Neutrophil (primary cell): ENCODE data around the gene XRCC4.

ENCODE experiments used
- H3K27ac ChIP-seq: fragments of 200-600 bp; sonication (generic); 2 replicates; pipeline ENCODE4 v1.5.1; 2016; ENCODE audit warnings: mild to moderate bottlenecking, moderate library complexity
- H3K27me3 ChIP-seq: fragments of 200-600 bp; sonication (generic); 2 replicates; pipeline ENCODE4 v1.6.0; 2016; ENCODE audit warnings: mild to moderate bottlenecking
- H3K36me3 ChIP-seq: fragments of 200-600 bp; sonication (generic); 2 replicates; pipeline ENCODE4 v1.5.1; 2017
- H3K4me1 ChIP-seq, 2 experiments: fragments of 200-600 bp in 1 of 2; sonication (generic) in 1 of 2; 1 replicate in 1 of 2; 2 replicates in 1 of 2; pipeline versions ENCODE4 v1.5.1 to v1.6.1; 2013 to 2016; ENCODE audit warnings: low read depth in 1 of 2, low read length in 1 of 2, mild to moderate bottlenecking in 1 of 2, moderate library complexity in 1 of 2; ENCODE audit not compliant: control insufficient read depth in 1 of 2, insufficient read depth in 1 of 2
- H3K4me3 ChIP-seq, 2 experiments: fragments of 200-600 bp in 1 of 2; sonication (generic) in 1 of 2; 1 replicate in 1 of 2; 2 replicates in 1 of 2; pipeline ENCODE4 v1.5.1; 2013 to 2016; ENCODE audit warnings: low read depth in 1 of 2, low read length in 1 of 2, mild to moderate bottlenecking in 1 of 2, moderate library complexity in 1 of 2
- H3K9me3 ChIP-seq: fragments of 200-600 bp; sonication (generic); 2 replicates; pipeline ENCODE4 v1.5.1; 2016
- TF ChIP-seq, protein P1 (sequence below): fragments of 200-600 bp; sonication (generic); IDR thresholded peaks from 2 replicates; pipeline ENCODE4 v1.5.1; 2016; ENCODE audit warnings: antibody characterized with exemption

XRCC4 gene

DNA sequence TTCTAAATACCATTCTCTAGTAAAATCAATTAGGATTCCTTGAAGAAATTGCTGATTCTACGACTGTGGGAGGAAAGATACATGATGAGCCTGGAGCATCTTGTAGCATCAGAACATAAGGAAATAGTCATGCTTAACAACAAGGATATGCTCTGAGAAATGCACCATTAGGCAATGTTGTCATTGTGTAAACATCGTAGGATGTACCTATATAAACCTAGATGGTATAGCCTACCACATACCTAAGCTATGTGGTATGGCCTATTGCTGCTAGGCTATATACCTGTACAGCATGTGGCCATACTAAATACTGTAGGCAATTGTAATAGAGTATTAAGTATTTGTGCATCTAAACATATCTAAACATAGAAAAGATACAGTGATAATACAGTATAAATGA, 316.8 kb downstream of the XRCC4 start:
- Histone ChIP-seq H3K27ac (no peak overlapping the region), H3K4me3 (no peak overlapping the region), H3K9me3 (no peaks in the 10 kb centered on the region), H3K4me1 (no peaks in the 10 kb centered on the region), H3K27me3 (peaks cover 4% of the 10 kb centered on the region), H3K36me3 (no peaks in the 10 kb centered on the region)
- TF ChIP-seq, protein P1, sequence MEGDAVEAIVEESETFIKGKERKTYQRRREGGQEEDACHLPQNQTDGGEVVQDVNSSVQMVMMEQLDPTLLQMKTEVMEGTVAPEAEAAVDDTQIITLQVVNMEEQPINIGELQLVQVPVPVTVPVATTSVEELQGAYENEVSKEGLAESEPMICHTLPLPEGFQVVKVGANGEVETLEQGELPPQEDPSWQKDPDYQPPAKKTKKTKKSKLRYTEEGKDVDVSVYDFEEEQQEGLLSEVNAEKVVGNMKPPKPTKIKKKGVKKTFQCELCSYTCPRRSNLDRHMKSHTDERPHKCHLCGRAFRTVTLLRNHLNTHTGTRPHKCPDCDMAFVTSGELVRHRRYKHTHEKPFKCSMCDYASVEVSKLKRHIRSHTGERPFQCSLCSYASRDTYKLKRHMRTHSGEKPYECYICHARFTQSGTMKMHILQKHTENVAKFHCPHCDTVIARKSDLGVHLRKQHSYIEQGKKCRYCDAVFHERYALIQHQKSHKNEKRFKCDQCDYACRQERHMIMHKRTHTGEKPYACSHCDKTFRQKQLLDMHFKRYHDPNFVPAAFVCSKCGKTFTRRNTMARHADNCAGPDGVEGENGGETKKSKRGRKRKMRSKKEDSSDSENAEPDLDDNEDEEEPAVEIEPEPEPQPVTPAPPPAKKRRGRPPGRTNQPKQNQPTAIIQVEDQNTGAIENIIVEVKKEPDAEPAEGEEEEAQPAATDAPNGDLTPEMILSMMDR = no peak

DNA sequence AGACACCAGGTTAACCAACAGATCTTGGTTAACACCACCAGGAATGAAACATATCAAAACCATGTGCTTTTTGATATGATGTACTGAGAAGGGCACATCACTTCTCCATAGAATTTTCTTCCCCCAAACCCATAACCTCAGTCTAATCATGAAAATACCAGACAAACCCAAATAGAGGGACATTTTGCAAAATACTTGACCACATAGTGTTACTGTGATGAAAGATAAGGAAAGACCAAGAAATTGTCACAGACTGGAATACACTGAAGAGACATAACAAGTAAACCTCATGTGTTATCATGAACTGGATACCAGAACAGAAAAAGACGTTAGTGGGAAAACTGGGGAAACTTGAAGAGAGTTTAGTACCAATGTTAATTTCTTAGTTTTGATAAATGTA, 319.3 kb downstream of the XRCC4 start:
- Histone ChIP-seq H3K27me3 (peaks cover 21% of the 10 kb centered on the region), H3K27ac (no peak overlapping the region), H3K9me3 (no peaks in the 10 kb centered on the region)

DNA sequence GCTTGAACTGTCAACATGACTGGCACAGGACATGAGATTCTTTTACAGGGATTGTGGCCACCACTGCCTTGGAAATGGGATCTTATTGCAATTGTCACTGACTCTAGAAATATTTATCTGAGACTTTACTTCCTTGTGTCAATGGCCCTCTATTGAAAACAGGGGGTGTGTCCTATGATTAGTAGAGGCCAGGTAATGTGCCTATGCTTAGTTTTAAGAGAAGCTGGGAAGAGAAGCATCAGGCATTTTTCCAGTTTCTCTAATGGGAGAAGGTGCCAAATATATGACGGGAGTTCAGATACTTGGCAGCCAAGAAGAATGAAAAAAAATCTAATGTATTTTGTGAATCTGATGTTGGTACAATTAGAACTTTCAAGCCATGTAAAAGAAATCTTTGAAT, 320.3 kb downstream of the XRCC4 start:
- peaks cover 0 to 7% of the 10 kb centered on the region in 2 experiments for H3K4me1 ChIP-seq
- no peaks in the 10 kb centered on the region for H3K9me3 ChIP-seq
- no peak overlapping the region for H3K27ac ChIP-seq
- H3K36me3 ChIP-seq = no peaks in the 10 kb centered on the region
- H3K4me3 ChIP-seq = no peak overlapping the region
- H3K27me3 ChIP-seq = peaks cover 24% of the 10 kb centered on the region
- TF ChIP-seq, protein P1 = no peak

More for the DNA sequence above, 319.3 kb downstream of the XRCC4 start:
- H3K4me3 ChIP-seq = no peak overlapping the region
- H3K36me3 ChIP-seq = no peaks in the 10 kb centered on the region
- H3K4me1 ChIP-seq = peaks cover 0 to 7% of the 10 kb centered on the region in 2 experiments
- TF ChIP-seq, protein P1 = no peak

DNA sequence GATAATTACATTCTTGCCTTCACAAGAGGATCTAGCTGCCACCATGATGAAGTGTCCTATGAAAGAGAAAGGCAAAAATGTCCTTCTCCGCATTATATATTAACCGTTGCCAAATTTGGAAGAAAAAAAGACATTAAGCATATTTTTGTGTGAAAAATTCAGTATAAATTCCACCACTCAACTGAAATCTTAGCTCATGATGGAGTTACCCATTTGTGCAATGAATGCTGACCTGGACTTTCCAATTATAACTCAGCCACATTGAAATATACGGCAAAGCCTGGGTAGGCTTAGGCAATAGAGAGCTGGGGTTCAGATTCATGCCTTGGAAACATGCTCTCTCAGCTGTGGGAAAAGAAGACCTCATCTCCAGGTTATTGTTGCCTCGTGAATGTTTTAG, 322.9 kb downstream of the XRCC4 start:
- no peak overlapping the region for H3K27ac ChIP-seq
- no peak overlapping the region for H3K4me3 ChIP-seq
- peaks cover 0 to 7% of the 10 kb centered on the region in 2 experiments for H3K4me1 ChIP-seq
- TF ChIP-seq, protein P1 = no peak
- H3K9me3 ChIP-seq = no peaks in the 10 kb centered on the region
- H3K27me3 ChIP-seq = peaks cover 47% of the 10 kb centered on the region
- H3K36me3 ChIP-seq = no peaks in the 10 kb centered on the region

DNA sequence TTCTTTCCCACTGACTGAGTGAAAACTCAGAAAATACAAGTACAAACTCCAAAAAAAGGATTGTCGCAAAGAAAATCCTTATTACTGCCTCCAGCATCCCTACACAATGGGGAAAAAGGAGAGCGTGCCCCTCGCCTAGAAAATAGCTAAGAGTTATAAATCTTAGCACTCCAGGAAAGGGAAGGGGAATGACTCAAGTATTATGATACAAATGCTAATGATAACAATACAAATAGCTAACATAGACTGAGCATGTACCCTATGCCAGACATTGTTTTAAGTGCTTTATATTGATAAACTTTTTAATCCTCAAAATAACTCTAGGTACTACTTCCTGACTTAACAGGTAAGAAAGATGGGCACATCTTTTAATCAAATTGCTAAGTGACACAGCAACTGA, 323.4 kb downstream of the XRCC4 start:
- H3K4me3 ChIP-seq = no peak overlapping the region
- no peaks in the 10 kb centered on the region for H3K9me3 ChIP-seq
- H3K36me3 ChIP-seq = no peaks in the 10 kb centered on the region
- H3K27ac ChIP-seq = no peak overlapping the region
- TF ChIP-seq, protein P1 = no peak
- H3K27me3 ChIP-seq = peaks cover 52% of the 10 kb centered on the region
- peaks cover 0 to 7% of the 10 kb centered on the region in 2 experiments for H3K4me1 ChIP-seq
